GM10266 (cell line): ENCODE results near the gene LIN28A.

Experiments
- DNase-seq: peaks from one replicate; pipeline ENCODE4 v3.0.0; 2012; ENCODE audit errors: extremely low spot score
- TF ChIP-seq, protein P1 (sequence below): IDR thresholded peaks from 2 replicates; pipeline ENCODE4 v1.5.1; 2012; ENCODE audit warnings: mild to moderate bottlenecking, low read depth; ENCODE audit not compliant: control insufficient read depth, insufficient read depth; ENCODE audit errors: missing control alignments

Gene LIN28A

GRCh38 chr1:26405281-26405915 lies 5.2 kb upstream of the LIN28A start:
- TF ChIP-seq, protein P1, sequence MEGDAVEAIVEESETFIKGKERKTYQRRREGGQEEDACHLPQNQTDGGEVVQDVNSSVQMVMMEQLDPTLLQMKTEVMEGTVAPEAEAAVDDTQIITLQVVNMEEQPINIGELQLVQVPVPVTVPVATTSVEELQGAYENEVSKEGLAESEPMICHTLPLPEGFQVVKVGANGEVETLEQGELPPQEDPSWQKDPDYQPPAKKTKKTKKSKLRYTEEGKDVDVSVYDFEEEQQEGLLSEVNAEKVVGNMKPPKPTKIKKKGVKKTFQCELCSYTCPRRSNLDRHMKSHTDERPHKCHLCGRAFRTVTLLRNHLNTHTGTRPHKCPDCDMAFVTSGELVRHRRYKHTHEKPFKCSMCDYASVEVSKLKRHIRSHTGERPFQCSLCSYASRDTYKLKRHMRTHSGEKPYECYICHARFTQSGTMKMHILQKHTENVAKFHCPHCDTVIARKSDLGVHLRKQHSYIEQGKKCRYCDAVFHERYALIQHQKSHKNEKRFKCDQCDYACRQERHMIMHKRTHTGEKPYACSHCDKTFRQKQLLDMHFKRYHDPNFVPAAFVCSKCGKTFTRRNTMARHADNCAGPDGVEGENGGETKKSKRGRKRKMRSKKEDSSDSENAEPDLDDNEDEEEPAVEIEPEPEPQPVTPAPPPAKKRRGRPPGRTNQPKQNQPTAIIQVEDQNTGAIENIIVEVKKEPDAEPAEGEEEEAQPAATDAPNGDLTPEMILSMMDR = no peak
- DNase-seq = no peak

- TF ChIP-seq, protein P1 = no peak
- DNase-seq = peak; percentile 80
Observed at GRCh38 chr1:26408604-26409003, 2.0 kb upstream of the LIN28A start.

DNA sequence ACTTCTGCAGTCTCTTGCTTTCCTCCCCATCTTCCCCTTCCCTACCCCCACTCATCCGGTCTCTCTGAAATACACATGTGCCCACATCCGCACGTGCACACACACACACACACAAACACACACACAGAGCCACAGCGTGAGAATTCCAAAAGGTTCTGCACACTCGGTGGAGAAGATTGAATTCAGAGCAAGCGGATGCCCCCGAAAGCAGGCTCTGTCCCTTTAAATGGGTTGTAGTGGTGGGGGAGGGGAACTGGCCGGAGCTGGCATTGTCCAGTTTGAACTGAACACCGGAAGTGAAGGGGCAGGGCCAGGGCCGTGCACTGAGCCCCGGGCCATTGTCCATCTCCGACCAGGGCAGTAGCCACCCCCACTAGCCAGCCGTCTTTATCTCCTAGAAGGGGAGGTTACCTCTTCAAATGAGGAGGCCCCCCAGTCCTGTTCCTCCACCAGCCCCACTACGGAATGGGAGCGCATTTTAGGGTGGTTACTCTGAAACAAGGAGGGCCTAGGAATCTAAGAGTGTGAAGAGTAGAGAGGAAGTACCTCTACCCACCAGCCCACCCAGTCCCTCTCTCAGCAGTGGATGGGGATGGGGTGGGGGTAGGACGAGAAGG lies 1.3 kb upstream of the LIN28A start:
- TF ChIP-seq, protein P1 = no peak

GRCh38 chr1:26411624-26412074 lies 1.0 kb downstream of the LIN28A start:
- TF ChIP-seq, protein P1 = no peak
- DNase-seq = no peak

More for the DNA sequence above, 1.3 kb upstream of the LIN28A start:
- no peak for DNase-seq

DNA sequence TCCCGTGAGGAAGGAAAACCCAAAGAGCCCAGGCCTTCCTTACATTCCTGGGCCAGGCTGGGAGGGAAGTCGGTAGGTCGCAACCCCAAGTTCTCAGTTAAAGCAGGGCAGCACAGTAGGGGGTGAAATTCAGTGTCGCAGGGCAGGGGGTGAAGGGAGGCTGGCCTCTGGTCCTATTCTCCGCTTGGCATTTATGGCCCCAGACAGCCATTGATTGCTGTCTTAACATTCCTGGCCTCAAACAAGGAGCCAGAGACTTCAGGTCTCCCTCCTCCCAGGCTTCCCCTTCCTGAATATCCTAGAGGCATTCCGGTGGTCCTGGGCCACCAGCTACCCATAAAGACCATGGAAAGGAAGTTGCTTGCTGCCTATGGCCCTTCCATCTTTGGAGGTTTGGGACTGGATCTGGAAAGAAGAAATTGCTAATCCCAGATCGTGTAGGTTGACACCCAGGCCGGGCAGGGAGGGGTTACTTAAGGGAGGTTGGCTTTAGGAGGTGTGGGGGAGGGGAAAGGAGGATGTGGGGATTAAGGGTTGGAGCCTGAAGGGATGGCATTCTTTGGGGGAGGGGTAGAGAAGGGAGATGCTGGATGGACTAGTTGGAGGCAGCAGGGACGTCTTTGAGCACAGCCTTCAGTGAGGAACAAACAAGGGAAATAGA lies 1.7 kb downstream of the LIN28A start:
- DNase-seq = no peak
- TF ChIP-seq, protein P1 = no peak

DNA sequence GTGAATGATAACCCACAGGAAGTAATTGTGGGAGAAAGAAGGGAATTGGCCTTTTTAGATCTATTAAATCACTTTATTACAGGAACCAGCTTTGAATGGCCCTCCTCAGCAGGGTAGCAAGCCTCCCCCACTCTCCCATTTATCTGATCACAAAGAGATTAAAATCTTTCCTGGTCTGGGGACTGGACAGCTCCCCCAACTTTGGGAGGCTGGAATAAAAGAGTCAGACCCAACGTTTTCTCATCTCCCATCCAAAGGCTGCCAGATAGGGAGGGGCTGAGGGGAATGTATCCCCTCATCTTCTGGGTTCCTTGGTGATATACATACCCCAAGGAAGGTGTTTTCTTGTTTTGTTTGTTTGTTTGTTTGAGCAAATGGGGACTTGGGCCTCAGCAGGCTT lies 2.4 kb downstream of the LIN28A start:
- no peak for DNase-seq
- TF ChIP-seq, protein P1 = no peak

- peak; percentile 84 for DNase-seq
- TF ChIP-seq, protein P1 = peak; percentile 98
Observed at GRCh38 chr1:26417111-26417759, 6.6 kb downstream of the LIN28A start.
